NCI-H446 treated with DMSO at 0.1 percent for 48 hours (cell line): ENCODE results near the gene TSPOAP1.

Experiments
- DNase-seq: peaks from one replicate; lab custom pipeline; 2025; lab: John Stamatoyannopoulos, UW

Gene TSPOAP1

DNA sequence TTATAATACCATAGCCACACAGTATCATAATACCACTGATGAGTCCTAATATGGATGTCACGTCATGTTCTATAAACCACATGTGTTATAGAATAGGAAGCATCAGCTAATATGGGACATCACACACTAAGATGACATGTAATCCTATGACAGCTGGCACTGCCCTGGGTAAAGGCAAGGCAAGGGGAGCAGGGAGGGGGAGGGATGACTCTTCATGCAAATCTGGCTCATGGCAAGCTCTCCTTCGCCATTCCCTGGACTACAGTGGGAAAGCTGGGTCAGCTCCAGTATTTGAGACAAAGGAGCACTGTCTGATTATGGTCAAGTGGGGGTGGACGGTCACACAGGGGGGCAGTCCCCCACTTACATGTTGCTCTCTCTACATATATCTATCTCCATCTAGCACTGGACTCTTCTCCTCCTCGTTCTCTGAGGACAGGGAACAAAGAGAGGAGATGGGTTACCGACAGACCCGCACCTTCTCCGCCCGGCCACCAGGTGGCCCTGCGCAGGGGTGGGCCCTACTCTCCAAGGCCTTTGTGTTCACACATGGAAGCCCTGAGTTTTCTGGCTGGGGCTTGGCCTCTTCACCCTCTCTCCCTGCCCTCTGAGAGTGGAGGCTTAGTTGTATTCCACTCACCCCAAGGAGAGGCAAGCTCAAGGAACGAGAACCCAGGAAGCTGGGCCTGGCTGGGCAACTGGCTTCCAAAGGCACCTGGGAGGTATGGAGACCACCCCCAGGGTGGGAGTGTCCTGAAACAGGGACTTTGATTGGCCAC is 24.4 kb downstream of the TSPOAP1 start:
- DNase-seq, result no peak

DNA sequence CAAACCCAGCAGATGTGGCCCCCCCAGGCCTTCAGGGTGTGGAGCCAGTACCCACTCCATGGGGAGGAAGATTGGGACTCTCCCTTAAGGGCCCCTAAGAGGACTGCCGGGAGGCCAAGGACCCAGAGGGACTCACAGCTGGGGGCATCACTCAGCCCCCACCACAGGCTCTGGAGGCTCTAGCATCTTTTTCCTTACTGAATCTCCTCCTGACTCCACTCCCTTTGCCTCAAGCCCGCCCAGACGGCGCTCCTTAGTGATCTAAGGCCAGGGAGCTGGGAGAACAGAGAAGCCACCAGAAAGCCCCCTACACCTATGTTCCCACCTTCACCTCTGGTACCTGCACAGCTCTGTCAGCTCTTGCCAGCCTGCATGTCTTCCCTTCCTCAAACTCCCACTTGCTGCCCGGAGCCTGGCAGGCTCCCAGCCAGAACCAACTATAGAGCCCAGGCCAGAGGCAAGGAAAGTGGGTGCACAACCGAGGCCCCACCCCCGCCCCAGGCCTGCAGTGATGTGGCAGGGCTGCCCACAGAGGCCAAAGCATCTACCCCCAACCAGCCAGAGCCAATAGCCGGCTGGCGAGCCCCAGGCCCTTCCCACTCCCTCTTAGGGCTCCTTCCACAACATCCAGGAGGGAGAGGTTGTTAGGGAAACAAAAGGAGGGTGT is 25.5 kb downstream of the TSPOAP1 start:
- DNase-seq, result no peak

DNA sequence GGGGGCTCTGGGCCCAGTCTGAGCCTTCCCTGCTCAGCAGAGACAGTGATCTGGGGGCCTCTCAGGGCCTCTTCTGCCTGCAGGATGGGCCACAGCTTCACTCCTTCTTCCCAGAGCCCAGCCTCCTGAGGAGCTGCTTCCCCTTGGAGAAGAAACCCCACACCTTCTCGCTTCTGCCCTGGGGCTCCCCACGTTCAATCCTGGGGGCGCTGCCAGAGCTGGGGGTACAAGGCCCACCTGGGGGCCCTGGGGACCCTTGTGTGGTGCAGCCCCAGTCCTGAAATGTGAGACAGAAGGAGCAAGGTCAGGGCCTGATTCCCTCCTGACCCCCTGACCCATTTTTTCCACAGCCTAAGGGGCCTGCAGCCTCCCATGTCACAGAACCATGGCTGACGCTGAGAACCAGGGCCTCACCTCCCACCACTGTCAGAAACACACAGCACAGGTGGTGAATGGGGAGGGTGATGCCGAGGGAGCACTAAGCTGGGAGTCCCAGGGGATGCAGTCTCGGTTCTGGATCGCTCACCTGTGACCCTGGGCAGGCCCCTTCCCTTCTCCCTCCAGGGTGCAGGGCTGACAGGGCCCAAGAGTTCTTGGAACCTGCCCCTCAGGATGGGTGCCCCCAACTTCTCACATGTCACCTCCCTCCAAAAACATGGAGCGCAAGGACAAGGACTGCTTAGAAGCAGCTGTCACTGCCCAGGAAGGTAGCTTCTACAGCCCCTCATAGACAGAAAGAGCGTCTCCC is 26.2 kb downstream of the TSPOAP1 start:
- no peak for DNase-seq

DNA sequence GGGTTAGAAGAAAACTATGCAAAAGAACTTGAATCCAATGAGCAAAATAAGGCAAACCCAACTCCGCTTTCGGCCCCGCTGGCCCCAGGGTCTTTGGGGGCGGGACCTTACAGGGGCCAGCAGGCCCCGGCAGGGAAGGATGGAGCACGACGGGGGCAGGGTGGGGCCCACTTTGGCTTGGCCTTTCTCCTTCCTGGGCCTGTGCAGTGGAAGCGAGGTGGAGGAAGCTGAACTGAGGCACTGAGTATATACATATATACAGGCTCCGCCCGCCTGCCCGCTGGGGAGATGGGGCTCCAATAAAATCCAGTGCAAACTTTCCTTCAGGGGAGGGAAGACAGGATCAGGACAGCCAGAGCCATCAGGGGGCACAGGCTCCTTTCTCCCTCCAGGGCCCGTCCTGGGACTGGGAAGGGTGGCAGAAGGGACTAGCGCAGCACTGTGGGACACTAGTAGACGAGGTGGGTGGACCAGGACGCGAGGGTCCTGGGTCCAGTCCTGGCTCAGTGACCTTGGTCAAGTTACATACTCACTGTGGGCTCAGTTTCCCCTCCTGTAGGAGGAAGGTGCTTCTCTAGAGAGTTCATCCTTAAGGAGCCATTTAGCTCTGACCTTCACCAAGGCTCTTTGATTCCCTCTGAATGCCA is 27.0 kb downstream of the TSPOAP1 start:
- DNase-seq, result no peak

DNA sequence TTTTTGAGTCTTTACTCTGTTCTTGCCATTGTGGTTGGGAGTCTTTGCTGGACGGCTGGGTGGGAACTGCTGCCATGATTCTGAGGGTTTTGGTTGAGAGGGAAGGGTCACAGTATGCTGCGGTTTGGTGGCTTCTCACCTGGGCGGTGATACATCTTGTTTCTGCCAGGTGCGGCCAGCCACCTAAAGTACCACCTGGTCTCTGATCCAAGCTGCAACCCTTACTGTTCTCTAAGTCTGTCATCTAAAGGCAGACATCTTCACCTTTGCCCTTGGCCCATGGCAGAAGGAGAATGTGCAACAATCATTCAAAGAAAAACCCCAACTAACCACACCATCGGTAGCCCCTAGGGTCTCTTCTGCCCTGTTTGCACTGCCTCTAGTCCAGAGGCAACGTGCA is 28.3 kb downstream of the TSPOAP1 start:
- DNase-seq, result no peak

DNA sequence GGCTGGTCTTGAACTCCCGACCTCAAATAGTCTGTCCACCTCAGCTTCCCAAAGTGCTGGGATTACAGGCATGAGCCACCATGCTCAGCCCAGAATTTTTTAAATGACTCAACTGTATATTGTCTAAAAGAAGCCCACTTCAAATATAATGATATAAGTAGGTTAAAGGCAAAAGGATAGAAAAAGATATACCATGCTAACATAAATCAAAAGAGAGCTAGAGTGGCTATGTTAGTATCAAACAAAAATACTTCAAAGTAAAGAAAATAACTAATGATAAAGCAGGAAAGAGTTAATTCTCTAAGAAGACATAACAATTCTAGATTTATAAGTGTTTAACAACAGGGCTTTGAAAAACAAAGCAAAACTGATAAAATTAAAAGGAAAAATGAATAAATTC is 34.6 kb downstream of the TSPOAP1 start:
- DNase-seq, result no peak

DNA sequence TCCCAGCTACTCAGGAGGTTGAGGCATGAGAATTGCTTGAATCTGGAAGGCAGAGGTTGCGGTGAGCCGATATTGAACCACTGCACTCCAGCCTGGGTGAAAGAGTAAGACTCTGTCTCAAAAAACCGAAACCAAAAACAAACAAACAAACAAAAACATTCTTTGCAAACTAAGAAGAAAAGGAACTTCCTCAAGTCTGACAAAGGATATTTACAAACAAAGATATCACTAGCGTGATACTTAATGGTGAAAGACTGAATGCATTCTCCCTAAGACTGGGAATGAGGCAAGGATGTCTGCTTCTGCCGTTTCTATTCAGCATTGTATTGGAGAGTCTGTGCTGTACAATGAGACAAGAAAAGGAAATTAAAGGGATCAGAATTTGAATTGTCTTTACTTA is 37.3 kb downstream of the TSPOAP1 start:
- DNase-seq, result no peak

DNA sequence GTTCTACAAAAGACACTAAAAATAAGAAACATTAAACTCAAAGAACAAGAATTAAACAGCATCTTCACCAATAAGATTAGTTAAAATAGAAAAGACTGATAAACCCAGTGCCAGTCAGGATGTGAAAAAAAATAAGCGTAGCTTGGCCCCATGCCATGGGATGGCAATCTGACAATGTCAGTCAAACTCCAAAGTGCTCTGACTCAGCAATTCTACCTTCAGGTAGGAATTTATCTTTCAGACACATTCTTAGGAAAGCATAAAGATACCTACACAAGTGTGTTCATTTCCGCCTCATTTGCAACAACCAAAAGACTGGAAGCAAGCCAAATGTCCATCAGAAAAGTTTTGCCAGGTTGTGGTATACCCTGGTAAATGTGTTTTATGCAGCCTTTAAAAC is 38.7 kb downstream of the TSPOAP1 start:
- no peak for DNase-seq

DNA sequence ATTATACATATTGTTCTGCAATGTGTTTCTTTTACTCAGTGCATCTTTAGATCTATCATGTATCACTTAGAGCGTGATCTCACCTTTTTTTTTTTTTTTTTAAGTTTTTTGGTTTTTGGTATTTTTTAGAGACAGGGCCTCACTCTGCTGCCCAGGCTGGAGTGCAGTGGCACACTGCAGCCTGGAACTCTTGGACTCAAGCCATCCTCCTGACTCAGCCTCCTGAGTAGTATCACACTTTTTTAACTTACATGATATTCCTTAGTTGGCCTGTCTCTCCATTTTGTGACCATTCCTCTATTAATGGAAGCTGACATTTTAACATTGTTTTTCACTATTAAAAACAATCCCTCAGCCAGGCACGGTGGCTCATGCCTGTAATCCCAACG is 43.2 kb downstream of the TSPOAP1 start:
- no peak for DNase-seq

DNA sequence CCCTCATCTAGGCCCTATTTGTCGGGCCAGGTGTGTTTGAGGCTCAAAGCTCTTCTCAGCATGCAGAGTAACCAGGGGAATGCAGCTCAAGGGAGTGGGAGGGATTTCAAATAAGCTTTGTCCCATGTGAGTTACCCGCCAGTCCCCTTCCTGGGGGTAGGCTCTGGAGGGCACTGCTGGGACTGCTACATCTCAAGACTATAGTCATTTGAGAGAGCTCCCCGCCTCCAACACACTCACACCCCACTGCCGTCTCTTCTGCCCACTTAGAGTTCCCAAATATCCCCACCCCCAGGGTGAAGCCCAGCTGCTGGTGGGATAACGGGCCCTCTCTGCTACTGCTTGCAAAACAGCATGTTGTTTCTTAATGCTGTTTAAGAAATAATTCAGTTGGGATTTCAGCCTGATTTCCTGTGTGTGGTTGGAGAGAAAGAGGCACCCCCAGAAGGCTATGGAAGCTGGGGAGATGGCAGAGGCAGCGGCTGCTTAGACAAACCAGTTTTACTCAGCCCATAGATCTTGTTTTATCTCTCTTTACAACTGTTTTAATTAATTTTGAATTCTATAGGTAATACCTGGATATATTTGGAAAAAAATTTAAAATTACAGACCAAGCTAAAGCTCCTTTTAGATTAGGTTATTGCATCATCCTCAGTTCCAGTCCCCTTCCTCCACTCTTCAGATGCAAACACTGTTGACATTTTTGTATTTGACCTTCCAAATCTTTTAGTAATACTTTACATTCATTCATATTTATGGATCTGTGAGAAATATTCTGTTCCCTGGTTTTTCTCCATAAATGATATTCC is 43.8 kb downstream of the TSPOAP1 start:
- DNase-seq, result no peak

DNA sequence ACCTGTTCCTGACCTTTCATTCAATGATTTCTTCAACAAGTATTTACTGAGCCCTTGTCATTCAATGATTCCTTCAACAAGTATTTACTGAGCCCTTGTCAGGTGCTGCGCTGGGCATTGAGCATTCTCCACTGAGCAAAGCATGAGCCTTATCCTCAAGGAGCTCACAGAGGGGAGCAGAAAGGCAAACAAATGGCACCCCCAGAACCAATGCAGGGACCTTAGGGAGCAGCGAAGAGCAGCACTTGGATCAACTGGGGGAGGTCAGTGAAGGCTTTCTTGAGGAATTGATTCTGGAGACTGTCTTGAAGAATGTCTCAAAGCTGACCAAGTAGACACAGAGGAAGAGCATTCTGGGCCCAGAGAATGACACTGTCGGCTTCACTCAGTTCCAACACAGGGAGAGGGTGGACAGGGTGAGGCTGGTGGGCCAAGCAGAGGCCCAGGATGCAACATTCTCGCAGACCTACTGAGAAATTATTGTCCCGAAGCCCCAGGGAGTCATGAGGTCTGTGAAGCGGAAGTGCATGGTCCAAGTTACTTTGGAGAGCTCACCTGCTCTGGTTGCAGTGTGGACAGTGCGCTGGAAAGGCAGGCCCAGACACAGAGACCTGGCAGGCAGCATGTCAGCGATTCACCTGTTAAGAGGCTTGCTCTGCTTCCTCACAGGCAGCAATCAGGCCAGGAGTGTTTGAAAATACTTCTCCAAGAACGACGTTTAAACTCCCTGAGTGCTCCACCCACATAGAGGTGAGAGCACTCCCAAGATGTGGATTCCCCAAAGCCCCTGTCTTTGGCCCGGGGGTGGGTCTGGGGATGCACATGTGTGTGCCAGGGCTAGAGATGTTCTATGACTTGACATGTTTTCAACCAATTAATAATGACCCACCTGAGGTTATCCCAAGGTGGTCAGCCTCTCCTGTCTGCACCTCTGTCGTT is 44.7 kb downstream of the TSPOAP1 start:
- no peak for DNase-seq

DNA sequence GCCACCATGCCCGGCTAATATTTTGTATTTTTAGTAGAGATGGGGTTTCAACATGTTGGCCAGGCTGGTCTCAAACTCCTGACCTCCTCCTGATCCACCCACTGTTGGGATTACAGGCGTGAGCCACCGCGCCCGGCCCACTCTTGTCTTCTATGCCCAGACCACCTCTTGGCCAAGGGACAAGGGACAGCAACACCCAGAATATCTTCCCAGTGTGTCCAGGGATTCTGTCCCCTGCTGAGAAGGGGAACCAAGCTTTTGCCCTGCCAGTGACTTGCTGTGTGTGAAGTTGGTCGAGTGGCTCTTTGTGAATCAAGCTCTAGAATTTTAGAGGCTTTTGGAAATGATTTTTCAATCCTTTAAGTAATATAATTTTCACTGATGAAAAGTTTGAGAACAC is 46.2 kb downstream of the TSPOAP1 start:
- DNase-seq, result no peak

DNA sequence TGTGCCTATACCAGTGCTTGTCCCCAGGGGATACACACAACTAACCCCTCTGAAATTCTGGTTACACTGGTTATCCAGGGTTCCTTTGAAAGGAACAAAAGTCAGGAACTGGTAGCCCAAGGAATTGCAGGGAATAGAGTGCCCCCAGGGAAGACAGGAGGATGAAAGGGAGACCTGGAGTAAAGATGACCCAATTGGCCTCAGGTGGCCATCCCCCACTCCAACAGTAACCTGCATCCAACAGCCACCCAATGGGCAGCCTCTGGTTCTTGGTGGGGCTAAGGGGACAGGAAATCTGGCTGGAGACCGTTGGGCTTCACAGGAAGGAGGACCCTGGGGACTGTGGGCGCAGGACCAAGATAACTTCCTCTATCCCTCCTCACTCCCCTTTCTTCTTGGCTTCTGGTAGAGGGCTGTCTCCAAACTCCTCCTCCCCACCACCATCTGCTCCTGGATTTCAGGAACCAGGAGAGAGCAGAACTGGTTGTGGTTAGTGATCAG is 47.0 kb downstream of the TSPOAP1 start:
- no peak for DNase-seq

DNA sequence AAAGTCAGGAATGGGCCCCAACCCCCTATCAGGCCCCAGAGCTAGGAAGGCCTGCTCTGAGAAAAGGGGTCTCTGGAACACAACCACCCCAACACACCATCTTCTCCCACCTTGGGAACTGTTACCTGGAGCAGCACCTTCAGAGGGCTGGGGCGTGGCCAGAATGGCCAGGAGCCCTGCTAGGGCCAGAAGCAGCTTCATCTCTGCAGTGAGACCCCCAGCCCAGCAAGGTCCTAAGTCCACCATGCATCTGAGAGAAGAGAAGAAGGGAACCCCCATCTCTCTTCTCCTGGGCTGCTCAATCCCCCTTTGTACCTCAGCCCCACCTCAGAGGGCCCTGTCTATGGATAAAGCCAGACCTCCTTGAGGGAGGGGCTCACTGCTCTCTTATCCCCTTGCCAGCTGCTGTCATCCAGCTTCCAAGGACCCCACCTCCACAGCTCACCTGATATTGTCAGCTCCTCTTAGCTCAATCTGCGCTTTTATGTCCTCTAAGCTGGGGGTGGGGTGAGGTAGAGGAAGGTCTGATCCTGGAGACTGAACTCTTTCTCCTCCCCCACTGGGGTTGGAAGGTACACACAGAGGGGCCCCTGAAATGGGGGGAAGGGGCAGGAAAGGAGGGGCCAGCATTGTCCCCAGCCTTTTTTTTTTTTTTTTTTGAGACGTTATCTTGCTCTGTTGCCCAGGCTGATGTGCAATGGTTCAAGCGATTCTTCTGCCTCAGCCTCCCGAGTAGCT is 47.9 kb downstream of the TSPOAP1 start, which contains the start of gene MPO:
TSS of gene MPO (minus strand) at position 456 of the 738 bp plus-strand sequence. CDS start at position 279, 177 bp downstream.
- no peak for DNase-seq

DNA sequence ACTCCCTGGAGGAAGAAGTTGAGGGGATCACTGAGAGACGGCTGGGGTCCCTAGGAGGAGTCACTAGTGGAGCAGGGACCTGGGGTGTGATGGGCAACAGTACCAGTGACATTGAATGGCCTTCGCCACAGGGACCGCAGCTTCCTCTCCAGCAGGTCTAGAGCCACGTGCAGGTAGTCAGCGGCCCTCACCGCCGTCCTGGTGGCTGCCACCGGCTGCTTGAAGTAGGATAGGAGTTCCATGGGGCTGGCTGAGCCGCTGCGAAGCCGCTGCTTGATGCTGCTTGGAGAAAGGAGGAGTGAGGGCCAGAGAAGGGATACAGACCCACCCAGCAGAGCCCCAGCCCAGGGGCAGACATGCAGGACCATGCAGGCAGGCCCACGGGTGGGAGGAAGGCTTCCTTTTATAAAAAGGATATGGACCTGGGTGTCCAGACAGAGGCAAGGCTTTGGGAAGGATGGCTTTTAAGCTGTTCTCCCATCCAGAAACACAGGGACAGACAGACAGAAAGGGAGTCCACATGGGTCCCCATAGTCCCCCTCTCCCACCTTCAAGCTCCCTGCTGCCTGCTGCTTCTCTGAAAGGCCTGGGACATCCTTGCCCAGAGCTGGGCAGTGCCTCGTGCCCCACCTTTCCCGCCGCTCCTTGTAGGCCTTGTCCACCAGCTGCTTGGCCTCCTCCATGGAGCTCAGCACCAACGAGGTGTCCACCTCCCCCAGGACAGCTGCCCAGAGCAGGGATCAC is 48.7 kb downstream of the TSPOAP1 start:
- no peak for DNase-seq

DNA sequence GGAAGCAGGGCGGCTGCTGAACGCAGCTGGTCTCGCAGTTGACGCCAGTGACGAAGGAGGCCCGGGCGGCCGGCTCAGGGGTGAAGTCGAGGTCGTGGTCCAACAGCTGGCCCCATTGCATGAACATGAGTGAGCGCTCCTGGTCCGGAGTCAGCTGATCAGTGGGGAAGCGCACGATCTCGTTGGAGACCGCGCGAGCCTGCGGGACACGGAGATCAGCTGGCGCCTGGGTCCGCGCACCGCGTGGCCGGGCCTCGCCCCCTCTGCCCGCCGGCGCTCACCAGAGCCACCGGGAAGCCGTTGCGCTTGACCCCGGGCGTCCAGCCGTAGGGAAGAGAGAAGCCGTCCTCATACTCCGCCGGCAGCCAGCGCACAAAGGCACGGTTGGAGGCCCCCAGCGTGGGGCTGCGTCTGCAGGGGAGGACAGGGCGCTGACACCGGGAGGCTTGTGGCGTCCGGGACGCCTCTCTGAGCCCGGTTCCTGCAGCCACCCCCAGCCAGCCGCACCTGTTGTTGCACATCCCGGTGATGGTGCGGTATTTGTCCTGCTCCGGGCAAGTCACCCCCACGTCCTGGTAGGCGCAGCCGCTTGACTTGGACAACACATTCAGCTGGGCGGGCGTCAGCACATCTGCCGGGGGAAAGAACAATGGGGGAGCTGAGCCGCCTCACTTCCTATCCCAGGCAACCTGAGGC is 49.4 kb downstream of the TSPOAP1 start:
- DNase-seq, result no peak

DNA sequence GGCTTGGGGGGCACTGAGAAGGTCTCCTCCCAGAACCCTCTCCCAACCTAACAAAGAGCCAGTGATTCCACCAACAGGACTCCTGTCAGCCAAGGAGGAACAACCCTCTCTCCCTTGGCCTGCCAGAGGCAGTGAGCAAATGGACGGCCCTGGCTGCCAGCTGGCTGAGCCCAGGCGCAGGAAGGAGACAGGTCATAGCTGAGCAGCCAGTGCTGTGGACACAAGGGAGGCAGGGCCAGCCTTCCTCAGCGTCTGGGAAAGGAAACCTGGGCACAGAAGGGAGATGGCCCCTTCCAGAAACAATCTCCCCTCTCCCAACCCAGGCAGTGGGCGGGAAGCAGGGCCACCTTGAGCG is 50.0 kb downstream of the TSPOAP1 start:
- no peak for DNase-seq
